ENCODE results near the gene PRSS3.
"Not testable (repeated sequence)": the region's sequence is repeated elsewhere in the genome, so short reads cannot be mapped to it uniquely, and the experiment has no call there.

Gene PRSS3

DNA sequence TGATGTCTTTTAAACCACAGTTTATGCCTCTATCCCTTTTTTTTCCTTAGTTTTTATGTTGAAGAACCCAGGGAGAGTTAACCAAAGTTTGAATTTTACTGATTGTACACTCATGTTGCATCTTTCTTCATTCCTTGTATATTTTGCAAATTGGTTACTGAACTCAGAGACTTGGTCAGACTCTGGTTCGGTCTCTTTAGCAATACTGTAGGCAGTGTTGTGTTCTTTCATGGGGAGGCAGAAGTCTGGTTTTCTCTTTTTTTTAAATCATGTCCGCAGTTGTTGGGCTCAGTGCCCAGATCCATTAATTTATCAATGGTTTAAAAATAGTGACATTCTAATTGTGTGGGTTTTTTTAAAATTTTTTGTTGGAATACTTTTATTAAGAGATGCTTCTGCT, 45.0 kb downstream of the PRSS3 start:
- Histone ChIP-seq H3K27me3 (ENCODE audit: control insufficient read depth, insufficient read depth, low read length) (no peaks in the 10 kb centered on the region), H3K27ac (no peak overlapping the region), H3K79me2 (peaks cover 15% of the 10 kb centered on the region), H3K36me3 (ENCODE audit: control insufficient read depth, insufficient read depth, low read length) (no peaks in the 10 kb centered on the region), H3K9ac (no peak overlapping the region), H3K4me2 (ENCODE audit: low read length) (no peak overlapping the region), H3K9me3 (ENCODE audit: control insufficient read depth, low read length) (no peaks in the 10 kb centered on the region), H2AFZ (no peak overlapping the region), H3K4me3 (ENCODE audit: low read depth, low read length) (no peak overlapping the region), H3K4me1 (no peaks in the 10 kb centered on the region)
- TF ChIP-seq, protein P1, sequence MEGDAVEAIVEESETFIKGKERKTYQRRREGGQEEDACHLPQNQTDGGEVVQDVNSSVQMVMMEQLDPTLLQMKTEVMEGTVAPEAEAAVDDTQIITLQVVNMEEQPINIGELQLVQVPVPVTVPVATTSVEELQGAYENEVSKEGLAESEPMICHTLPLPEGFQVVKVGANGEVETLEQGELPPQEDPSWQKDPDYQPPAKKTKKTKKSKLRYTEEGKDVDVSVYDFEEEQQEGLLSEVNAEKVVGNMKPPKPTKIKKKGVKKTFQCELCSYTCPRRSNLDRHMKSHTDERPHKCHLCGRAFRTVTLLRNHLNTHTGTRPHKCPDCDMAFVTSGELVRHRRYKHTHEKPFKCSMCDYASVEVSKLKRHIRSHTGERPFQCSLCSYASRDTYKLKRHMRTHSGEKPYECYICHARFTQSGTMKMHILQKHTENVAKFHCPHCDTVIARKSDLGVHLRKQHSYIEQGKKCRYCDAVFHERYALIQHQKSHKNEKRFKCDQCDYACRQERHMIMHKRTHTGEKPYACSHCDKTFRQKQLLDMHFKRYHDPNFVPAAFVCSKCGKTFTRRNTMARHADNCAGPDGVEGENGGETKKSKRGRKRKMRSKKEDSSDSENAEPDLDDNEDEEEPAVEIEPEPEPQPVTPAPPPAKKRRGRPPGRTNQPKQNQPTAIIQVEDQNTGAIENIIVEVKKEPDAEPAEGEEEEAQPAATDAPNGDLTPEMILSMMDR (IDR thresholded peaks at IDR 0.05) = no peak

DNA sequence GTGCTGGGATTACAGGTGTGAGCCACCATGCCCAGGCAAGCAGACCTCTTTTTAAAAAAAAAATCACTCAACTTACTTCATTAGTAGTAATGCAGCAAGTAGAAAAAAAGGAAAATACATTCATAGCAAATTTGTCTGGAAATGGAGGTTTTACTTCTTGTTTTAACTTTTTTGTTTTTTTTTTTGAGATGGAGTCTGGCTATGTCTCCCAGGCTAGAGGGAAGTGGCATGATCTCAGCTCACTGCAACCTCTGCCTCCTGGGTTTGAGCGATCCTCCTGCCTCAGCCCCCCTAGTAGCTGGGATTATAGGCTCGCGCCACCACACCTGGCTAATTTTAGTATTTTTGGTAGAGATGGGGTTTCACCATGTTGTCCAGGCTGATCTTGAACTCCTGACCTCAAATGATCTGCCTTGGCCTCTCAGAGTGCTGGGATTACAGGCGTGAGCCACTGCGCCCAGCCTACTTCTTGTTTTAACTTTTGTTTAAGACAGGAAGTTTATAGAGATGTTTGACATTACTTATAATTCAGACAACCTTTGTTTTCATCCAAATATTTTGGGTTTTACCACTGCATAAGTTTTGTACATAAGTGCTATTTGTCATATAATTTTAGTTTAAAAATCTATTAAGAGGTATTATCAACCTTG, 48.1 kb downstream of the PRSS3 start:
- Histone ChIP-seq H3K4me3 (ENCODE audit: low read depth, low read length) (no peak overlapping the region), H3K9me3 (ENCODE audit: control insufficient read depth, low read length) (no peaks in the 10 kb centered on the region), H2AFZ (no peak overlapping the region), H3K4me1 (no peaks in the 10 kb centered on the region), H3K27ac (no peak overlapping the region), H3K9ac (no peak overlapping the region), H3K79me2 (peaks cover 13% of the 10 kb centered on the region), H3K27me3 (ENCODE audit: control insufficient read depth, insufficient read depth, low read length) (no peaks in the 10 kb centered on the region), H3K4me2 (ENCODE audit: low read length) (no peak overlapping the region), H3K36me3 (ENCODE audit: control insufficient read depth, insufficient read depth, low read length) (no peaks in the 10 kb centered on the region)
- TF ChIP-seq, protein P1 (IDR thresholded peaks at IDR 0.05) = no peak

DNA sequence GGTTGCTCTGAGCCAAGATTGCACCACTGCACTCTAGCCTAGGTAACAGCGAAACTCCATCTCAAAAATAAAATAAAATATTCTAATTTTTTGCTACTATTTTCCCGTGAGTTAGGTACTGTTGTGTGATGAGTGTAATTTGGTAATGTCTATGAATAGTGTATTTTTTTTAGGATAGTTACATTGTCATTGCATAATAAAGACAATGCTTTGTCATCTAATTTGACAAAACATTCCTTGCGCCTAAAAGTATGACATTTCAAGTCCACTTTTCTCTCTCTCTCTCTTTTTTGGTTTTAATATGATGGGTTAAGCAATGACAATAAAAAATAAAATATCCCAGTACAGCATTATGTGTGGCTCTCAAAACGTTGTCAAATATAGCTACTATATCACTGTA, 50.9 kb downstream of the PRSS3 start:
- H3K36me3 ChIP-seq (ENCODE audit: control insufficient read depth, insufficient read depth, low read length) = no peaks in the 10 kb centered on the region
- peaks cover 3% of the 10 kb centered on the region for H3K79me2 ChIP-seq
- no peaks in the 10 kb centered on the region for H3K9me3 ChIP-seq (ENCODE audit: control insufficient read depth, low read length)
- H3K4me2 ChIP-seq (ENCODE audit: low read length) = no peak overlapping the region
- H2AFZ ChIP-seq = no peak overlapping the region
- H3K4me1 ChIP-seq = peaks cover 2% of the 10 kb centered on the region
- no peak overlapping the region for H3K27ac ChIP-seq
- TF ChIP-seq, protein P1 (IDR thresholded peaks at IDR 0.05) = no peak
- no peak overlapping the region for H3K9ac ChIP-seq
- H3K4me3 ChIP-seq (ENCODE audit: low read depth, low read length) = no peak overlapping the region
- H3K27me3 ChIP-seq (ENCODE audit: control insufficient read depth, insufficient read depth, low read length) = no peaks in the 10 kb centered on the region

DNA sequence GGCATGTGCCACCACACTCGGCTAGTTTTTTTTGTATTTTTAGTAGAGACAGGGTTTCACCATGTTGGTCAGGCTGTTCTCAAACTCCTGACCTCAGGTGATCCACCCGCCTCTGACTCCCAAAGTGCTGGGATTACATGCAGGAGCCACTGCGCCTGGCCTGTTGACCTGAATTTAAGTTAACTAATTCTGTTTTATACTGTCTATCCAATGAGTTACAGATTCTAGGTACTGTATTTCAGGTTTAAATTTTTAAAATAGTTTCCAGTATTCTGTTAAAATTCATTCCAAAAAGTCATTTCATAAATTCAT, 52.5 kb downstream of the PRSS3 start:
- not testable (repeated sequence) for H3K4me1 ChIP-seq; H3K27ac ChIP-seq; H3K9me3 ChIP-seq (ENCODE audit: control insufficient read depth, low read length)

More for the DNA sequence above, 52.5 kb downstream of the PRSS3 start:
- not testable (repeated sequence) for H3K36me3 ChIP-seq (ENCODE audit: control insufficient read depth, insufficient read depth, low read length); H2AFZ ChIP-seq; H3K79me2 ChIP-seq; H3K4me2 ChIP-seq (ENCODE audit: low read length); H3K9ac ChIP-seq; H3K4me3 ChIP-seq (ENCODE audit: low read depth, low read length); H3K27me3 ChIP-seq (ENCODE audit: control insufficient read depth, insufficient read depth, low read length)

Measured in parathyroid adenoma (tissue), 2 donors.